SK-N-SH treated with all-trans-retinoic acid at 6 μM for 48 hours (cell line): ENCODE results near the gene EIF4EBP2.

Source experiments
- ATAC-seq: fragments of 200-7000 bp; cut with Tn5 transposase; 3 replicates; pipeline ENCODE4 v1.9.1; 2020; ENCODE audit warnings: mild to moderate bottlenecking, moderate library complexity
- ARNTL ChIP-seq: fragments of 450-650 bp; formaldehyde crosslinking; IDR thresholded peaks from 2 replicates; pipeline ENCODE4 v1.5.0; 2020; ENCODE audit warnings: low read depth, mild to moderate bottlenecking, moderate library complexity, borderline replicate concordance
- BACH2 ChIP-seq: fragments of 250-450 bp; sonication (Bioruptor Pico); IDR thresholded peaks from 2 replicates; pipeline ENCODE4 v1.9.0; 2021; ENCODE audit warnings: mild to moderate bottlenecking, borderline replicate concordance
- CSDC2 ChIP-seq: fragments of 250-450 bp; sonication (Bioruptor Pico); IDR thresholded peaks from 2 replicates; pipeline ENCODE4 v1.5.0; 2020; ENCODE audit warnings: mild to moderate bottlenecking, moderate library complexity
- ESRRG ChIP-seq: fragments of 250-450 bp; sonication (Bioruptor Pico); IDR thresholded peaks from 2 replicates; pipeline ENCODE4 v1.6.1; 2021; ENCODE audit warnings: mild to moderate bottlenecking
- GLIS3 ChIP-seq: fragments of 250-450 bp; sonication (Bioruptor Pico); IDR thresholded peaks from 2 replicates; pipeline ENCODE4 v1.5.0; 2020; ENCODE audit warnings: mild to moderate bottlenecking, moderate library complexity
- ISL1 ChIP-seq: fragments of 250-450 bp; sonication (Bioruptor Pico); IDR thresholded peaks from 2 replicates; pipeline ENCODE4 v2.1.2; 2022; ENCODE audit warnings: mild to moderate bottlenecking, moderate library complexity
- OSR1 ChIP-seq: fragments of 250-450 bp; sonication (Bioruptor Pico); IDR thresholded peaks from 2 replicates; pipeline ENCODE4 v1.8.0; 2022; ENCODE audit warnings: moderate library complexity, mild to moderate bottlenecking, inconsistent platforms
- PPARA ChIP-seq: fragments of 250-450 bp; sonication (Bioruptor Pico); IDR thresholded peaks from 2 replicates; pipeline ENCODE4 v1.5.0; 2020; ENCODE audit warnings: mild to moderate bottlenecking, borderline replicate concordance
- SNAI2 ChIP-seq: fragments of 250-450 bp; sonication (Bioruptor Pico); IDR thresholded peaks from 2 replicates; pipeline ENCODE4 v1.5.0; 2020; ENCODE audit warnings: mild to moderate bottlenecking, moderate library complexity
- TOX ChIP-seq: fragments of 250-450 bp; sonication (Bioruptor Pico); IDR thresholded peaks from 2 replicates; pipeline ENCODE4 v1.8.0; 2021; ENCODE audit warnings: mild to moderate bottlenecking, moderate library complexity, borderline replicate concordance
- ZFP3 ChIP-seq: fragments of 250-450 bp; sonication (Bioruptor Pico); IDR thresholded peaks from 2 replicates; pipeline ENCODE4 v1.5.0; 2020; ENCODE audit warnings: mild to moderate bottlenecking, moderate library complexity
- ZFP30 ChIP-seq: fragments of 450-650 bp; formaldehyde crosslinking; IDR thresholded peaks from 2 replicates; pipeline ENCODE4 v1.5.0; 2022; ENCODE audit warnings: mild to moderate bottlenecking, moderate library complexity
- ZNF565 ChIP-seq: fragments of 450-650 bp; formaldehyde crosslinking; conservative IDR thresholded peaks from 2 replicates; pipeline ENCODE4 v1.5.0; 2020; ENCODE audit warnings: low read depth, mild to moderate bottlenecking, moderate library complexity
- TF ChIP-seq, protein P1 (sequence below): fragments of 250-450 bp; sonication (Bioruptor Pico); IDR thresholded peaks from 2 replicates; pipeline ENCODE4 v1.5.1; 2020; ENCODE audit warnings: low read depth, mild to moderate bottlenecking, moderate library complexity
- TF ChIP-seq, protein P2 (sequence below): fragments of 250-450 bp; sonication (Bioruptor Pico); IDR thresholded peaks from 2 replicates; pipeline ENCODE4 v1.5.1; 2021; ENCODE audit warnings: mild to moderate bottlenecking, moderate library complexity
- TF ChIP-seq, protein P3 (sequence below): fragments of 250-450 bp; sonication (Bioruptor Pico); IDR thresholded peaks from 2 replicates; pipeline ENCODE4 v1.5.0; 2020; ENCODE audit warnings: mild to moderate bottlenecking, moderate library complexity
- TF ChIP-seq, protein P4 (sequence below): fragments of 250-450 bp; sonication (Bioruptor Pico); IDR thresholded peaks from 2 replicates; pipeline ENCODE4 v1.8.0; 2021; ENCODE audit warnings: low read depth, mild to moderate bottlenecking, moderate library complexity, borderline replicate concordance
- TF ChIP-seq, protein P5 (sequence below): fragments of 250-450 bp; sonication (Bioruptor Pico); IDR thresholded peaks from 2 replicates; pipeline ENCODE4 v1.8.0; 2020; ENCODE audit warnings: mild to moderate bottlenecking, moderate library complexity, borderline replicate concordance

The EIF4EBP2 gene

DNA sequence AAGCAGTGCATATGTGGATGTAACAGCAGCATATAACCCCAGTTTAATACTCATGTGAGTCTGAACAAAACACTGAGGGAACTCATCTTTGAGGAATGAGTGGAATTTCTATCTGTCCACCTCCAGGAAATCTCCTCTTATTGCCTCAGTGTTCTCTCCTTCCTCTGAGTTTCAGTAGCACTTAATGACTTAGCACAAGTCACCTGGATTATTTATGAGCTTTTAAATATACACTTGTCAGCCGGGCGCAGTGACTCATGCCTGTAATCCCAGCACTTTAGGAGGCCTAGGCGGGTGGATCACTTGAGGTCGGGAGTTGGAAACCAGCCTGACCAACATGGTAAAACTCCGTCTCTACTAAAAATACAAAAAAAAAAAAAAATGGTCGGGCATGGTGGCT is 25.8 kb upstream of the EIF4EBP2 start:
- ATAC-seq: peak; percentile 75
- TF ChIP-seq ISL1 (CRISPR knock-in tag) (peak; percentile 98), BACH2 (no peak)
- TF ChIP-seq, protein P1, sequence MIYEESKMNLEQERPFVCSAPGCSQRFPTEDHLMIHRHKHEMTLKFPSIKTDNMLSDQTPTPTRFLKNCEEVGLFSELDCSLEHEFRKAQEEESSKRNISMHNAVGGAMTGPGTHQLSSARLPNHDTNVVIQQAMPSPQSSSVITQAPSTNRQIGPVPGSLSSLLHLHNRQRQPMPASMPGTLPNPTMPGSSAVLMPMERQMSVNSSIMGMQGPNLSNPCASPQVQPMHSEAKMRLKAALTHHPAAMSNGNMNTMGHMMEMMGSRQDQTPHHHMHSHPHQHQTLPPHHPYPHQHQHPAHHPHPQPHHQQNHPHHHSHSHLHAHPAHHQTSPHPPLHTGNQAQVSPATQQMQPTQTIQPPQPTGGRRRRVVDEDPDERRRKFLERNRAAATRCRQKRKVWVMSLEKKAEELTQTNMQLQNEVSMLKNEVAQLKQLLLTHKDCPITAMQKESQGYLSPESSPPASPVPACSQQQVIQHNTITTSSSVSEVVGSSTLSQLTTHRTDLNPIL (CRISPR knock-in tag): peak; percentile 63; the same call in 1 of the 2 replicates
- TF ChIP-seq, all 23 proteins: peak for 2

DNA sequence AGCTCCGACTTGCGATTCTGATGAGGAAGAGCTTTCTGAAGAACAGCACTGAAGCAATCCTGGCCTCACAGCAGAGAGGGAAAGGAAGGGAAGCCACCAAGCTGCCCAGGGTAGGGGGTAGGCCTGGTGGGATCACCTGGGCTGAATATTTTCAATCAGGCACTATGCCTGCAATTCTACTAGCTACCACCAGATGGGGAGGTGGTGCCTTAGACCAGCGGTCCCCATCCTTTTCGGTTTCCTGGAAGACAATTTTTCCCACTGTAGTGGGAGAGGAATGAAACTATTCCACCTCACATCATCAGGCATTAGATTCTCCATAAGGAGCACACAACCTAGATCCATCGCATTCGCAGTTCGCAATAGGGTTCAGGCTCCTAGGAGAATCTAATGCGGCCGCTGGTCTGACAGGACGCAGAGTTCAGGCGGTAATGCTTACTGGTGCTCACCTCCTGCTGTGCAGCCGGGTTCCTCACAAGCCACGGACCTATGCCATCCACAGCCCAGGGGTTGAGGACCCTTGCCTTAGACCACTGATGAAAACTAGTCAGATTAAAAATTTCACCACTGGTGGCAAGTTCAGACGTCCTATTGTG is 24.3 kb upstream of the EIF4EBP2 start:
- ATAC-seq: no peak

DNA sequence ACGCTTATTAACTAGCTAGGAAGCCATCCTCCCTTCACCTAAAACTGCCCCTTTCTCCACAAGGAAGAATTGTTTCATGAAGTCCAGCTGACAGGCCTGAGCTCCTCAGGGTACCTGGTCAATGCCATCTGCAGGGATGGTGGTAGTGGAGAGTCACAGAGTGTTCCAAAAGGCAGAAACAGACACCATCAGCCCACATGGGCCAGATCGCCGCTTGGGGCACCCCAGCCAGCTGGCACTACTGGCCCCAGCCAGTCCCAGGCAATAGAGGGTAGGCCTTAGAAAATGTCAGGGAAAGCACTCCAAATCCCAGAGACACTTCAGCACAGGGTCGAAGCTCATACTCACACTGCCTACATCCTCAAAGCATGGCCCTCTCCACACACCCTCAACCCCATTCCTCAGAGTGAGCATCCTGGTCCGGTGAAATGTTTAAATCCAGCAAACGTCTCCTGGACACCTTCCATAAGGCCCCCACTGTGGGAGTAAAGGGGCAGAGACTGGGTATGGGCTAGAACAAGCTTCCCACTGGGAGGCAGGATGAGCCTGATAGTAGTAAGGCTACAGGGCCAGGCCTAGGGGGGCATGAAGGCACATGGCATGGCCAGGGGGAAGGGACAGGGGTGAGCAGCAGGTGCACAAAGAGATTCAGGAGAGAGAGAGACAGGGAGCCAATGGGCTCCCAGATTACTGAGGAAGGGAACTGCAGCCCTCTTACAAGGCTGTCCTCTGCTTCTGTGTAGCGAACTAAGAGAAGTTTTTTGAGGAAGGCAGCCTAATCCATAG is 23.4 kb upstream of the EIF4EBP2 start:
- ATAC-seq: no peak
- no peak for TF ChIP-seq ZFP3
- TF ChIP-seq ZFP30 (CRISPR knock-in tag): no peak
- TF ChIP-seq, protein P2, sequence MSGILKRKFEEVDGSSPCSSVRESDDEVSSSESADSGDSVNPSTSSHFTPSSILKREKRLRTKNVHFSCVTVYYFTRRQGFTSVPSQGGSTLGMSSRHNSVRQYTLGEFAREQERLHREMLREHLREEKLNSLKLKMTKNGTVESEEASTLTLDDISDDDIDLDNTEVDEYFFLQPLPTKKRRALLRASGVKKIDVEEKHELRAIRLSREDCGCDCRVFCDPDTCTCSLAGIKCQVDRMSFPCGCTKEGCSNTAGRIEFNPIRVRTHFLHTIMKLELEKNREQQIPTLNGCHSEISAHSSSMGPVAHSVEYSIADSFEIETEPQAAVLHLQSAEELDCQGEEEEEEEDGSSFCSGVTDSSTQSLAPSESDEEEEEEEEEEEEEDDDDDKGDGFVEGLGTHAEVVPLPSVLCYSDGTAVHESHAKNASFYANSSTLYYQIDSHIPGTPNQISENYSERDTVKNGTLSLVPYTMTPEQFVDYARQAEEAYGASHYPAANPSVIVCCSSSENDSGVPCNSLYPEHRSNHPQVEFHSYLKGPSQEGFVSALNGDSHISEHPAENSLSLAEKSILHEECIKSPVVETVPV (CRISPR knock-in tag): no peak
- TF ChIP-seq, protein P3, sequence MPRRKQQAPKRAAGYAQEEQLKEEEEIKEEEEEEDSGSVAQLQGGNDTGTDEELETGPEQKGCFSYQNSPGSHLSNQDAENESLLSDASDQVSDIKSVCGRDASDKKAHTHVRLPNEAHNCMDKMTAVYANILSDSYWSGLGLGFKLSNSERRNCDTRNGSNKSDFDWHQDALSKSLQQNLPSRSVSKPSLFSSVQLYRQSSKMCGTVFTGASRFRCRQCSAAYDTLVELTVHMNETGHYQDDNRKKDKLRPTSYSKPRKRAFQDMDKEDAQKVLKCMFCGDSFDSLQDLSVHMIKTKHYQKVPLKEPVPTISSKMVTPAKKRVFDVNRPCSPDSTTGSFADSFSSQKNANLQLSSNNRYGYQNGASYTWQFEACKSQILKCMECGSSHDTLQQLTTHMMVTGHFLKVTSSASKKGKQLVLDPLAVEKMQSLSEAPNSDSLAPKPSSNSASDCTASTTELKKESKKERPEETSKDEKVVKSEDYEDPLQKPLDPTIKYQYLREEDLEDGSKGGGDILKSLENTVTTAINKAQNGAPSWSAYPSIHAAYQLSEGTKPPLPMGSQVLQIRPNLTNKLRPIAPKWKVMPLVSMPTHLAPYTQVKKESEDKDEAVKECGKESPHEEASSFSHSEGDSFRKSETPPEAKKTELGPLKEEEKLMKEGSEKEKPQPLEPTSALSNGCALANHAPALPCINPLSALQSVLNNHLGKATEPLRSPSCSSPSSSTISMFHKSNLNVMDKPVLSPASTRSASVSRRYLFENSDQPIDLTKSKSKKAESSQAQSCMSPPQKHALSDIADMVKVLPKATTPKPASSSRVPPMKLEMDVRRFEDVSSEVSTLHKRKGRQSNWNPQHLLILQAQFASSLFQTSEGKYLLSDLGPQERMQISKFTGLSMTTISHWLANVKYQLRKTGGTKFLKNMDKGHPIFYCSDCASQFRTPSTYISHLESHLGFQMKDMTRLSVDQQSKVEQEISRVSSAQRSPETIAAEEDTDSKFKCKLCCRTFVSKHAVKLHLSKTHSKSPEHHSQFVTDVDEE (CRISPR knock-in tag): no peak
- TF ChIP-seq CSDC2 (CRISPR knock-in tag): no peak
- TF ChIP-seq, protein P4, sequence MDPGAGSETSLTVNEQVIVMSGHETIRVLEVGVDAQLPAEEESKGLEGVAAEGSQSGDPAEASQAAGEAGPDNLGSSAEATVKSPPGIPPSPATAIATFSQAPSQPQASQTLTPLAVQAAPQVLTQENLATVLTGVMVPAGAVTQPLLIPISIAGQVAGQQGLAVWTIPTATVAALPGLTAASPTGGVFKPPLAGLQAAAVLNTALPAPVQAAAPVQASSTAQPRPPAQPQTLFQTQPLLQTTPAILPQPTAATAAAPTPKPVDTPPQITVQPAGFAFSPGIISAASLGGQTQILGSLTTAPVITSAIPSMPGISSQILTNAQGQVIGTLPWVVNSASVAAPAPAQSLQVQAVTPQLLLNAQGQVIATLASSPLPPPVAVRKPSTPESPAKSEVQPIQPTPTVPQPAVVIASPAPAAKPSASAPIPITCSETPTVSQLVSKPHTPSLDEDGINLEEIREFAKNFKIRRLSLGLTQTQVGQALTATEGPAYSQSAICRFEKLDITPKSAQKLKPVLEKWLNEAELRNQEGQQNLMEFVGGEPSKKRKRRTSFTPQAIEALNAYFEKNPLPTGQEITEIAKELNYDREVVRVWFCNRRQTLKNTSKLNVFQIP (CRISPR knock-in tag): no peak
- TF ChIP-seq ESRRG (CRISPR knock-in tag): no peak
- no peak for TF ChIP-seq ARNTL (CRISPR knock-in tag)
- TF ChIP-seq TOX: no peak
- TF ChIP-seq, protein P1 (CRISPR knock-in tag): no peak
- TF ChIP-seq GLIS3: no peak
- no peak for TF ChIP-seq ZNF565 (CRISPR knock-in tag)
- TF ChIP-seq BACH2: no peak
- TF ChIP-seq ISL1 (CRISPR knock-in tag): no peak

More for the DNA sequence above, 24.3 kb upstream of the EIF4EBP2 start:
- TF ChIP-seq, protein P2 (CRISPR knock-in tag): no peak
- TF ChIP-seq GLIS3: no peak
- no peak for TF ChIP-seq SNAI2 (CRISPR knock-in tag)
- no peak for TF ChIP-seq ARNTL (CRISPR knock-in tag)
- TF ChIP-seq ZFP3: no peak
- no peak for TF ChIP-seq PPARA (CRISPR knock-in tag)
- TF ChIP-seq ZFP30 (CRISPR knock-in tag): no peak
- TF ChIP-seq ESRRG (CRISPR knock-in tag): no peak
- TF ChIP-seq, protein P5, sequence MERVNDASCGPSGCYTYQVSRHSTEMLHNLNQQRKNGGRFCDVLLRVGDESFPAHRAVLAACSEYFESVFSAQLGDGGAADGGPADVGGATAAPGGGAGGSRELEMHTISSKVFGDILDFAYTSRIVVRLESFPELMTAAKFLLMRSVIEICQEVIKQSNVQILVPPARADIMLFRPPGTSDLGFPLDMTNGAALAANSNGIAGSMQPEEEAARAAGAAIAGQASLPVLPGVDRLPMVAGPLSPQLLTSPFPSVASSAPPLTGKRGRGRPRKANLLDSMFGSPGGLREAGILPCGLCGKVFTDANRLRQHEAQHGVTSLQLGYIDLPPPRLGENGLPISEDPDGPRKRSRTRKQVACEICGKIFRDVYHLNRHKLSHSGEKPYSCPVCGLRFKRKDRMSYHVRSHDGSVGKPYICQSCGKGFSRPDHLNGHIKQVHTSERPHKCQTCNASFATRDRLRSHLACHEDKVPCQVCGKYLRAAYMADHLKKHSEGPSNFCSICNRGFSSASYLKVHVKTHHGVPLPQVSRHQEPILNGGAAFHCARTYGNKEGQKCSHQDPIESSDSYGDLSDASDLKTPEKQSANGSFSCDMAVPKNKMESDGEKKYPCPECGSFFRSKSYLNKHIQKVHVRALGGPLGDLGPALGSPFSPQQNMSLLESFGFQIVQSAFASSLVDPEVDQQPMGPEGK (CRISPR knock-in tag): no peak
- TF ChIP-seq, protein P4 (CRISPR knock-in tag): no peak
- no peak for TF ChIP-seq TOX
- TF ChIP-seq BACH2: no peak
- TF ChIP-seq OSR1 (CRISPR knock-in tag): no peak
- no peak for TF ChIP-seq CSDC2 (CRISPR knock-in tag)
- no peak for TF ChIP-seq ISL1 (CRISPR knock-in tag)
